Measurements from ENCODE around the gene SPG7. TPM values are rescaled to one million over a fixed set of nuclear protein-coding genes. Genes with fewer than 3 reads are reported as not detected.
A peak's percentile ranks its signal among the peaks of the same experiment; 100 is the strongest.

SPG7 gene
- total RNA-seq, 2 experiments from 2014 or later, result 92.1 to 110 TPM

DNA sequence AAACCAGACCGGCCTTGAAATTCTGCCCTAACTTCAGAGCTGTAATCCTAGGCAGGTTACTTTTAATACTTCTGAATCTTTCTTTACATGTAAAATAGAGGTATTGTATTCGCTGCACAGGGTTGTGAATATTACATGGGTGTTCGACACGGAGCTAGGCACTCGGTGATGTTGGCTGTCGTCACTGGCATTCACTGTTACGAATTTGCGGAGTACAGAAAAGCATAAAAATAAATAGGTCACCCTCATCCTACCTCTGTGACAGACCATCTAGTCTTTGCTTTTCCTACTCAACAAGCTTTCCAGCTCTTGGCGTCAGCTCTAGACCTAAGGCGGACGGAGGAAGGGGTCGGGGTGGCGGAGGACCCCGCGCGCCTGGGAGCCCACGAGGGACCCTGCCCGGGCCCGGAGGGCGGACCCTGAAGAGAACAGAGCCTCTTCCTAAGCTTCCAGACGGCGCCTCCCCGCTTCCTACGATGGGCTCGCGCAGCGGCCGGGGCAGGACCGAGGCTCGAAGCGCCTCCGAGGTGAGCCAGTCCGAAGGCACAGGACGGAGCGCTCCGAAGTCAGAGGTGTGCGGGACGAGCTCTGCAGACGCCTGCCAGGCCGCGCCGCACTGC lies 879 bp upstream of the SPG7 start:
- CTCF ChIA-PET, result interaction anchor here (0.8 to 3.3 kb wide), 15 partner anchors 12 to 267 kb away, joined by 3 to 17 read pairs (median 4); partner anchors contain the start of gene CDK10
- no peaks in the 10 kb centered on the region for H3K9me3 Mint-ChIP-seq (ENCODE audit: low read depth)
- peak overlapping the region; percentile 93 for H3K4me3 Mint-ChIP-seq
- DNase-seq (no peak), ATAC-seq (no peak)
- H3K27me3 Mint-ChIP-seq, result no peaks in the 10 kb centered on the region
- H3K27ac Mint-ChIP-seq, result peak overlapping the region; percentile 92
- peaks cover 8% of the 10 kb centered on the region for H3K36me3 Mint-ChIP-seq
- H3K4me1 Mint-ChIP-seq, result peaks cover 42% of the 10 kb centered on the region

- no peak overlapping the region for H3K4me3 Mint-ChIP-seq
- peaks cover 33% of the 10 kb centered on the region for H3K4me1 Mint-ChIP-seq
- CTCF ChIA-PET, result interaction anchor here (0.8 to 2.3 kb wide), 6 partner anchors 10 to 270 kb away, joined by 3 to 9 read pairs (median 3); no protein-coding TSS in a partner anchor
- peak overlapping the region; percentile 40 for H3K27ac Mint-ChIP-seq
- ATAC-seq (no peak), DNase-seq (no peak)
- H3K27me3 Mint-ChIP-seq, result no peaks in the 10 kb centered on the region
- H3K36me3 Mint-ChIP-seq, result peaks cover 20% of the 10 kb centered on the region
- no peaks in the 10 kb centered on the region for H3K9me3 Mint-ChIP-seq (ENCODE audit: low read depth)
These were observed 2.3 kb downstream of the SPG7 start for GRCh38 chr16:89510526-89510925.

GRCh38 chr16:89511374-89511773 lies 3.2 kb downstream of the SPG7 start:
- Mint-ChIP-seq H3K27ac (peak overlapping the region; percentile 64), H3K4me1 (peaks cover 25% of the 10 kb centered on the region)

GRCh38 chr16:89512453-89512852 lies 4.2 kb downstream of the SPG7 start:
- CTCF ChIA-PET, result no interaction called here
- H3K27me3 Mint-ChIP-seq, result no peaks in the 10 kb centered on the region

More at GRCh38 chr16:89511374-89511773, 3.2 kb downstream of the SPG7 start:
- H3K36me3 Mint-ChIP-seq, result peaks cover 19% of the 10 kb centered on the region
- CTCF ChIA-PET, result interaction anchor here (0.6 kb wide), 1 partner anchor 267 kb away, joined by 3 read pairs; no protein-coding TSS in a partner anchor
- no peak for ATAC-seq
- no peak overlapping the region for H3K4me3 Mint-ChIP-seq
- H3K27me3 Mint-ChIP-seq, result no peaks in the 10 kb centered on the region
- H3K9me3 Mint-ChIP-seq (ENCODE audit: low read depth), result no peaks in the 10 kb centered on the region
- no peak for DNase-seq

DNA sequence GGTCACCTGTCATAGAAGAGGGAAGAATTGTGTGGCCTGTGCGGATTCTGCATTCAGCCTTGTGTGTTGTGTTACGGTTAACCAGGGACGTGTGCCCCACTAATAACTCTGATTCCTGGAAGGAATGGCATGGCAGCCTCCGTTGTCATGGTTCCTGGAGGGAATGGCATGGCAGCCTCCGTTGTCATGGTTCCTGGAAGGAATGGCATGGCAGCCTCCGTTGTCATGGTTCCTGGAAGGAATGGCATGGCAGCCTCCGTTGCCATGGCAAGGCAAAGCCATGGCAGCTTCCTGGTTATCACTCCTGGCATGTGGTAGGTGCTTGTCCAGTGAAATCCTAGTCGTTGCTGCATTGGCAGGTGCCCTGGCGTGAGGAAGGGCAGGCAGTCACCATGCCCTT lies 8.9 kb downstream of the SPG7 start:
- Mint-ChIP-seq H3K27ac (no peak overlapping the region), H3K9me3 (ENCODE audit: low read depth) (no peaks in the 10 kb centered on the region)
- CTCF ChIA-PET, result no interaction called here

More at GRCh38 chr16:89512453-89512852, 4.2 kb downstream of the SPG7 start:
- Mint-ChIP-seq H3K9me3 (ENCODE audit: low read depth) (no peaks in the 10 kb centered on the region), H3K4me3 (no peak overlapping the region), H3K27ac (no peak overlapping the region), H3K4me1 (peaks cover 17% of the 10 kb centered on the region), H3K36me3 (peaks cover 24% of the 10 kb centered on the region)
- ATAC-seq (no peak), DNase-seq (no peak)

GRCh38 chr16:89519881-89520280 lies 11.7 kb downstream of the SPG7 start:
- H3K36me3 Mint-ChIP-seq, result peaks cover 38% of the 10 kb centered on the region
- no peaks in the 10 kb centered on the region for H3K27me3 Mint-ChIP-seq
- DNase-seq (no peak), ATAC-seq (no peak)
- CTCF ChIA-PET, result interaction anchor here (1.3 kb wide), 1 partner anchor 10 kb away, joined by 3 read pairs; no protein-coding TSS in a partner anchor
- H3K9me3 Mint-ChIP-seq (ENCODE audit: low read depth), result no peaks in the 10 kb centered on the region
- no peaks in the 10 kb centered on the region for H3K4me1 Mint-ChIP-seq
- H3K27ac Mint-ChIP-seq, result no peak overlapping the region
- no peak overlapping the region for H3K4me3 Mint-ChIP-seq

More for the DNA sequence above, 8.9 kb downstream of the SPG7 start:
- Mint-ChIP-seq H3K4me1 (peaks cover under 1% of the 10 kb centered on the region), H3K4me3 (no peak overlapping the region), H3K27me3 (no peaks in the 10 kb centered on the region), H3K36me3 (peaks cover 38% of the 10 kb centered on the region)
- ATAC-seq (no peak), DNase-seq (no peak)

- ATAC-seq (no peak), DNase-seq (no peak)
- H3K36me3 Mint-ChIP-seq, result peaks cover 46% of the 10 kb centered on the region
- no peak overlapping the region for H3K27ac Mint-ChIP-seq
- CTCF ChIA-PET, result interaction anchor here (0.8 kb wide), 1 partner anchor 233 kb away, joined by 3 read pairs; no protein-coding TSS in a partner anchor
- no peaks in the 10 kb centered on the region for H3K27me3 Mint-ChIP-seq
- no peaks in the 10 kb centered on the region for H3K9me3 Mint-ChIP-seq (ENCODE audit: low read depth)
- no peak overlapping the region for H3K4me3 Mint-ChIP-seq
- H3K4me1 Mint-ChIP-seq, result no peaks in the 10 kb centered on the region
These were observed 14.1 kb downstream of the SPG7 start for GRCh38 chr16:89522287-89522686.

DNA sequence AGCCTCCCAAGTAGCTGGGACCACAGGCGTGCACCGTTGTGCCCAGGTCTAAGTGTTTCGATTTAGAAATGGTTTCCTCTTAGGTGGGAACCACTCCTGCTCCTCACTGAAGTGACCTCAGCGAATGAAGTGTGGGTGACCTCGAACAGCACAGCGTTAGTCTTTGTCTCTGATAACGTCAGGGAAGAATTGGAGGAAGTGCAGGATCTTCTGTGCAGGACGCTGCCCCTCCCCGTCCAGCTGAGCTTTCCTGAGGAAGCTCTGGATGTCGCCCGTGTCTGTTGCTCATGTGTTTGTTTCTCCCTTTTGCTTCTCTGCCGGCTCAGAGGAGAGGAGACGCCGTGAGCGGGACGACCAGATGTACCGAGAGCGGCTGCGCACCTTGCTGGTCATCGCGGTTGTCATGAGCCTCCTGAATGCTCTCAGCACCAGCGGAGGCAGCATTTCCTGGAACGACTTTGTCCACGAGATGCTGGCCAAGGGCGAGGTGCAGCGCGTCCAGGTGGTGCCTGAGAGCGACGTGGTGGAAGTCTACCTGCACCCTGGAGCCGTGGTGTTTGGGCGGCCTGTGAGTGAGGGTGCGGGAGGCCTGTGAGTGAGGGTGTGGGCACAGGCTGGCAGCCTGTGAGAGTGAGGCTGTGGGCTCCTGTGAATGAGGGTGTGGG lies 15.6 kb downstream of the SPG7 start:
- CTCF ChIA-PET, result no interaction called here
- Mint-ChIP-seq H3K4me1 (no peaks in the 10 kb centered on the region), H3K9me3 (ENCODE audit: low read depth) (no peaks in the 10 kb centered on the region), H3K27me3 (no peaks in the 10 kb centered on the region), H3K4me3 (no peak overlapping the region), H3K36me3 (peaks cover 36% of the 10 kb centered on the region), H3K27ac (no peak overlapping the region)
- DNase-seq (no peak), ATAC-seq (no peak)

DNA sequence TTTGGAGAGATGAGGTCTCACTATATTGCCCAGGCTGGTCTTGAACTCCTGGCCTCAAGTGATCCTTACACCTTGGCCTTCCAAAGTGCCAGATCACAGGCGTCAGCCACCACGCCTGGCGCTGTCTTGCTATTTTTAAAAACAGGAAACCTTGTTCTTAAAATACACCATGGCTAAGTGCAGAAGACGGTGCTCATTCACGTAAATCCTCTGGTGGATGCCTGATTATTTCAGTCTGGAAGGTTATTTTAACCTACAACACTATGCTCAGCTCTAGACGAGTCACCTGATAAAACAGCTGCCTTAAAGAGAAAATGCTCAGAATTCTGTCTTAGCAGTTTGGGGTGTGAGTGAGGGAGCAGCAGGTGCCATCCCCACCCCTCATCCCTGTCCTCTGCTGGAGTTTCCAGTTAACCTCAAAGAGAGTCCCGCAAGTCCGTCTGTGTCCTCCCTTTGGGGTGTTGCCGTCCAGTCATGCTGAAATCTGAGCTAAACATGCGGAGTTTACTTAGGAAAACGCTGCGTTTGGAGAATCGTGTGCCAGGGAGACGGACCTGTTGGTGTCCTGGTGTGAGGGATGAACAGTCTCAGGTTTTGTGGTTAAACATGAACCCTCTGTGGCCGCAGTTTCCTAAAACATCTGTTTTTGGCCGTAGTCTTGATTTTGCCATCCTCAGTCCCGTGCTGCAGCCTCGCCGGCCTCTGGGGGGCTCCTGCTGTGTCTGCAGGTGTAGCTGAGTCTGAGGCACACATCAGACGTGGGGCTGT lies 17.1 kb downstream of the SPG7 start:
- no peak overlapping the region for H3K4me3 Mint-ChIP-seq
- H3K4me1 Mint-ChIP-seq, result no peaks in the 10 kb centered on the region
- no peak for ATAC-seq
- no peak overlapping the region for H3K27ac Mint-ChIP-seq
- H3K36me3 Mint-ChIP-seq, result peaks cover 41% of the 10 kb centered on the region
- DNase-seq, result no peak
- CTCF ChIA-PET, result interaction anchor here (0.8 kb wide), 1 partner anchor 24 kb away, joined by 3 read pairs; no protein-coding TSS in a partner anchor
- no peaks in the 10 kb centered on the region for H3K9me3 Mint-ChIP-seq (ENCODE audit: low read depth)
- no peaks in the 10 kb centered on the region for H3K27me3 Mint-ChIP-seq

- Mint-ChIP-seq H3K4me3 (no peak overlapping the region), H3K27ac (no peak overlapping the region), H3K4me1 (peaks cover 6% of the 10 kb centered on the region), H3K27me3 (no peaks in the 10 kb centered on the region), H3K9me3 (ENCODE audit: low read depth) (no peaks in the 10 kb centered on the region), H3K36me3 (peaks cover 47% of the 10 kb centered on the region)
- no peak for DNase-seq
- no peak for ATAC-seq
- CTCF ChIA-PET, result no interaction called here
These were observed 20.9 kb downstream of the SPG7 start for GRCh38 chr16:89529097-89529496.

DNA sequence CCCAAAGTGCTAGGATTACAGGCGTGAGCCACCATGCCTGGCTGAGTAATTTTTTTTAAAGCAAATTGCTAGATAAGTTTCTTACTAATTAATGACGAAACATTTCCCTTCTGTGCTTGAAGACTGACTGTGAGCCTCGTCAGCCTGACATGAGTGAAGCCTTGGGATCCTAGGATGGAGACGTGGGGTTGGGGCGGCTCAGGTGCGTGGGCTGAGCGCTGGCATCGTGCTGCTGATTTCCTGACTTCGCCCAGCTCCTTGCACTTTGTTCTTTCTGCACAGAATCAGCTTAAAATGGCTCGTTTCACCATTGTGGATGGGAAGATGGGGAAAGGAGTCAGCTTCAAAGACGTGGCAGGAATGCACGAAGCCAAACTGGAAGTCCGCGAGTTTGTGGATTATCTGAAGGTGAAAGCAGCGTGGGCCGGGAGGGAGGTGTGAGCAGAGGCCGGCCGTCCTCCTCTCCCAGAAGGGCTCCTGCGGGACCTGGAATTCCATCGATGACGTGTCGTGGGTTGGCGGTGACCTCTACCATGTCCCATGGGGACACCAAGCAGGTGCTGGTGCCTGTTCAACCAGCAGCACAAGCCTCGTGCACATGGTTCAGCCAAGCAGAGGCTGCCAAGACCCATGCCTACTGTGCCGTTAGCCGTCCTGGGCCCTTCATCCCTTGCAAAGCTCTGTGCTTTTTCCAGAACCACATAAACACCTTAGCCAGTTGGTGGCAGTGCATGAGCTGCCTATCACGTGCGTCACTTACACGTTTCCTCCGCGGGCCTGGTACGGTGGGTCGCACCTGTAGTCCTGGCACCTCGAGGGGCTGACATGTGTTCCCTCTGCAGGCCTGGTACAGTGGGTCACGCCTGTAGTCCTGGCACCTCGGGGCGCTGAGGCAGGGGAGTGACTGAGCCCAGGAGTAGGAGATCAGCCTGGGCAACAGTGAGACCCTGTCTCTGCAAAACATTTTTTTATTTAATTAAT lies 22.5 kb downstream of the SPG7 start:
- Mint-ChIP-seq H3K27ac (no peak overlapping the region), H3K36me3 (peaks cover 55% of the 10 kb centered on the region), H3K9me3 (ENCODE audit: low read depth) (no peaks in the 10 kb centered on the region), H3K4me3 (no peak overlapping the region), H3K27me3 (no peaks in the 10 kb centered on the region), H3K4me1 (peaks cover 20% of the 10 kb centered on the region)
- CTCF ChIA-PET, result no interaction called here
- DNase-seq, result no peak
- no peak for ATAC-seq

- ATAC-seq, result no peak
- no peaks in the 10 kb centered on the region for H3K27me3 Mint-ChIP-seq
- H3K4me1 Mint-ChIP-seq, result peaks cover 20% of the 10 kb centered on the region
- H3K36me3 Mint-ChIP-seq, result peaks cover 50% of the 10 kb centered on the region
- CTCF ChIA-PET, result no interaction called here
- no peak overlapping the region for H3K27ac Mint-ChIP-seq
- H3K4me3 Mint-ChIP-seq, result no peak overlapping the region
- DNase-seq, result no peak
- H3K9me3 Mint-ChIP-seq (ENCODE audit: low read depth), result no peaks in the 10 kb centered on the region
These were observed 23.8 kb downstream of the SPG7 start for GRCh38 chr16:89531821-89532526.

All from activated CD8-positive, alpha-beta memory T cell treated with anti-CD3 and anti-CD28 coated beads, Interleukin-2, amount 10 ng/mL, durations not matched to agents 7 days and 5 days (primary cell).